ENCODE data around the gene DAP. TPM values are rescaled to one million over a fixed set of nuclear protein-coding genes. Genes with fewer than 3 reads are reported as not detected.

The DAP gene
- polyA plus RNA-seq, 1 donor (not counting 4 experiments of a cell fraction or from before 2014, with no cell fraction given): 30.4 TPM

GRCh38 chr5:10760921-10761184 is 181 bp downstream of the DAP start:
- DNase-seq (ENCODE audit: low read depth, low spot score): no peak
- peak overlapping the region; percentile 76 for H3K9ac ChIP-seq (ENCODE audit: control insufficient read depth, extremely low read depth, insufficient read depth, low read length)
- no peak overlapping the region for H2AFZ ChIP-seq (ENCODE audit: control insufficient read depth, low read length)
- peak overlapping the region; percentile 29 to 82 (median 78) for H3K4me3 ChIP-seq (ENCODE audit: control insufficient read depth in 2 of 3, extremely low read depth in 1 of 3, insufficient read depth in 2 of 3, low read depth in 1 of 3, low read length in 3 of 3)
- no peaks in the 10 kb centered on the region for H4K20me1 ChIP-seq (ENCODE audit: control insufficient read depth, extremely low read depth, insufficient read depth, low read length)
- H3K4me2 ChIP-seq (ENCODE audit: control insufficient read depth, extremely low read depth, insufficient read depth, low read depth, low read length): no peak overlapping the region
- H3K27me3 ChIP-seq (ENCODE audit: control insufficient read depth, extremely low read depth, insufficient read depth, low read length): no peaks in the 10 kb centered on the region
- H3K9me1 ChIP-seq (ENCODE audit: control insufficient read depth, extremely low read depth, insufficient read depth, low read length): peaks cover 7% of the 10 kb centered on the region
- peaks cover 42% of the 10 kb centered on the region for H3K79me2 ChIP-seq (ENCODE audit: control insufficient read depth, insufficient read depth, low read length)
- no peaks in the 10 kb centered on the region for H3K9me3 ChIP-seq (ENCODE audit: control insufficient read depth, low read depth, low read length)
- TF ChIP-seq CTCF (optimal IDR thresholded peaks at IDR 0.05 in 1 of 3, IDR thresholded peaks at IDR 0.05 in 1 of 3, conservative IDR thresholded peaks at IDR 0.05 in 1 of 3; ENCODE audit: extremely low read depth in 1 of 3, insufficient read depth in 2 of 3, low read length in 3 of 3): no peak
- TF ChIP-seq EZH2 (IDR thresholded peaks at IDR 0.05; ENCODE audit: low read length): no peak
- H3K27ac ChIP-seq (ENCODE audit: control insufficient read depth, insufficient read depth, low read length): peak overlapping the region; percentile 74
- peaks cover 0 to 3% of the 10 kb centered on the region in 2 experiments for H3K36me3 ChIP-seq (ENCODE audit: control insufficient read depth in 2 of 2, extremely low read depth in 1 of 2, insufficient read depth in 2 of 2, low read length in 2 of 2)
- peaks cover 22% of the 10 kb centered on the region for H3K4me1 ChIP-seq (ENCODE audit: control insufficient read depth, extremely low read depth, insufficient read depth, low read length)
- FAIRE-seq: no peak
- dilution Hi-C loops (cut with MboI; ENCODE audit: extremely low pct_ligation_motif_present, low sequenced_read_pairs): no loop called here

GRCh38 chr5:10760096-10760920 is 726 bp downstream of the DAP start:
- DNase-seq (ENCODE audit: low read depth, low spot score) (no peak), FAIRE-seq (no peak)
- no peaks in the 10 kb centered on the region for H3K9me3 ChIP-seq (ENCODE audit: control insufficient read depth, low read depth, low read length)
- H3K79me2 ChIP-seq (ENCODE audit: control insufficient read depth, insufficient read depth, low read length): peaks cover 48% of the 10 kb centered on the region
- TF ChIP-seq EZH2 (IDR thresholded peaks at IDR 0.05; ENCODE audit: low read length) (no peak), CTCF (optimal IDR thresholded peaks at IDR 0.05 in 1 of 3, IDR thresholded peaks at IDR 0.05 in 1 of 3, conservative IDR thresholded peaks at IDR 0.05 in 1 of 3; ENCODE audit: extremely low read depth in 1 of 3, insufficient read depth in 2 of 3, low read length in 3 of 3) (no peak)
- peak overlapping the region; percentile 29 to 82 (median 78) for H3K4me3 ChIP-seq (ENCODE audit: control insufficient read depth in 2 of 3, extremely low read depth in 1 of 3, insufficient read depth in 2 of 3, low read depth in 1 of 3, low read length in 3 of 3)
- peaks cover 22% of the 10 kb centered on the region for H3K4me1 ChIP-seq (ENCODE audit: control insufficient read depth, extremely low read depth, insufficient read depth, low read length)
- peak overlapping the region; percentile 93 for H3K4me2 ChIP-seq (ENCODE audit: control insufficient read depth, extremely low read depth, insufficient read depth, low read depth, low read length)
- H3K9ac ChIP-seq (ENCODE audit: control insufficient read depth, extremely low read depth, insufficient read depth, low read length): peak overlapping the region; percentile 76
- peaks cover under 1 to 3% of the 10 kb centered on the region in 2 experiments for H3K36me3 ChIP-seq (ENCODE audit: control insufficient read depth in 2 of 2, extremely low read depth in 1 of 2, insufficient read depth in 2 of 2, low read length in 2 of 2)
- peak overlapping the region; percentile 57 for H2AFZ ChIP-seq (ENCODE audit: control insufficient read depth, low read length)
- no peaks in the 10 kb centered on the region for H3K27me3 ChIP-seq (ENCODE audit: control insufficient read depth, extremely low read depth, insufficient read depth, low read length)
- peaks cover 7% of the 10 kb centered on the region for H3K9me1 ChIP-seq (ENCODE audit: control insufficient read depth, extremely low read depth, insufficient read depth, low read length)
- peak overlapping the region; percentile 74 for H3K27ac ChIP-seq (ENCODE audit: control insufficient read depth, insufficient read depth, low read length)
- H4K20me1 ChIP-seq (ENCODE audit: control insufficient read depth, extremely low read depth, insufficient read depth, low read length): no peaks in the 10 kb centered on the region
- dilution Hi-C loops (cut with MboI; ENCODE audit: extremely low pct_ligation_motif_present, low sequenced_read_pairs): no loop called here

All from keratinocyte (primary cell).